Measurements from ENCODE around the gene LOXL3. TPM values are rescaled to one million over a fixed set of nuclear protein-coding genes. Genes with fewer than 3 reads are reported as not detected.
"Not testable (repeated sequence)": the region's sequence is repeated elsewhere in the genome, so short reads cannot be mapped to it uniquely, and the experiment has no call there.

The LOXL3 gene
- total and polyA plus RNA-seq, 8 donors: 0.35 to 7.5 (median 1.6) TPM

DNA sequence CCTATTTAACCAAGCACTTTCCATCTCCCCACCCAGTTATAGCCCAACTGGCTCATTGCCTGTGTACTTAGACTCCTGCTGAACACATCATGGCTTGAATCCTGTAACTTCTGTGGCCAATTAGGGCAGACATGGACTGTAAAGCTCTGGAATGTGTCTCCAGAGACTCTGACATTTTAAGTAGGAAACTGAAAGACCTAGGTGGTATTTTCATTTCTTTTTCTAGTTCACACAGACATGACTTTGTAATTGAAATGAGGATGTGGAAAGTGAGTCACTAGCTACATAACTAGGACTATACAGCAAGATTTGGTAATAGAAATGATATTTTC, 13.0 kb upstream of the LOXL3 start:
- Histone ChIP-seq H3K27me3 (no peaks in the 10 kb centered on the region), H3K4me1 (no peaks in the 10 kb centered on the region), H3K9me3 (no peaks in the 10 kb centered on the region), H3K4me3 (no peak overlapping the region), H3K36me3 (no peaks in the 10 kb centered on the region), H3K27ac (no peak overlapping the region)
- FAIRE-seq (no peak), ATAC-seq (peak in 2 of 4 donors; percentile 26 to 40), DNase-seq (no peak)
- TF ChIP-seq CTCF (IDR thresholded peaks at IDR 0.05): no peak
- intact Hi-C loops (cut with DNase I): no loop called here

- Histone ChIP-seq H3K27me3 (no peaks in the 10 kb centered on the region), H3K36me3 (no peaks in the 10 kb centered on the region), H3K4me3 (no peak overlapping the region), H3K27ac (no peak overlapping the region), H3K4me1 (no peaks in the 10 kb centered on the region), H3K9me3 (no peaks in the 10 kb centered on the region)
- intact Hi-C loops (cut with DNase I): no loop called here
- 61 to 78% methylated on average over 7 of the region's 7 CpGs for WGBS, 2 donors
- DNase-seq (no peak), FAIRE-seq (no peak), ATAC-seq (no peak)
- TF ChIP-seq CTCF (IDR thresholded peaks at IDR 0.05): no peak
Measured at GRCh38 chr2:74566076-74566753, 12.5 kb upstream of the LOXL3 start.

- Histone ChIP-seq H3K36me3 (no peaks in the 10 kb centered on the region), H3K4me3 (no peak overlapping the region), H3K27ac (no peak overlapping the region), H3K4me1 (no peaks in the 10 kb centered on the region), H3K9me3 (no peaks in the 10 kb centered on the region), H3K27me3 (no peaks in the 10 kb centered on the region)
- ATAC-seq (no peak), FAIRE-seq (no peak), DNase-seq (no peak)
- no peak for TF ChIP-seq CTCF (IDR thresholded peaks at IDR 0.05)
- 62 to 63% methylated on average over 5 of the region's 5 CpGs for WGBS, 2 donors
- intact Hi-C loops (cut with DNase I): no loop called here
Measured at GRCh38 chr2:74564222-74564621, 10.5 kb upstream of the LOXL3 start.

DNA sequence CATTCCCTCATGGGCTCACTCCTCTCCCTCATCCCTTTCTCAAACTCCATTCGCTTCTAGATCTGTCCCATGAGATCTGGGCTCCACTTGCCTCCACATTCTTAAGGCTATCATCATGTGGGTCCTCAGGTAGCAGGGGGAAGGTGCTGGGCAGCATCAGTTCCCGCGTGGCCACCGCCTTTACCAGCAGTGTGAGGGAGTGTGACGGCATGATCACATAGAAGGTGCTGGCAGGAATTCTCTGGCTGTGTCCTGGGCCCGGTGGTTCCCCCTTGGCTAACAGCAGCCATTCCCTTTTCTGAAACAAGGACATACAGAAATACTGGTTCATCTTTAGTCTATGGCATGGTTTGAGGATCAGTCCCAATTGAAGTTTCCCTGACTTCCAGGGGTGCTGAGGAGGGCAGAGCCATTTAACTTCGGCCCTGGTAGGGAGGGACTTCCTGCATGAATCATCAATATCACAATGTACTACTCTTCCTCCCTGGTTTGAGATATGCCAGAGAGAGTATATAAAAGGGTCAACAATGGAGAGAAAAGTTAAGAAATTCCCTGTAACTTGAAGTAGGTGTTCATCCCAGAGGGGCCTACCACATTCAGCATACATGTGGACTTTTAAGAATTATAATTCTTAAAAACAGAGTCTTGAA, 8.5 kb upstream of the LOXL3 start:
- DNase-seq: no peak
- no peak for TF ChIP-seq CTCF (IDR thresholded peaks at IDR 0.05)
- H3K27ac ChIP-seq: no peak overlapping the region
- intact Hi-C loops (cut with DNase I): no loop called here
- no peaks in the 10 kb centered on the region for H3K4me1 ChIP-seq
- H3K9me3 ChIP-seq: no peaks in the 10 kb centered on the region
- no peaks in the 10 kb centered on the region for H3K27me3 ChIP-seq
- WGBS, 2 donors: 65 to 78% methylated on average over 7 of the region's 7 CpGs
- ATAC-seq: no peak
- no peaks in the 10 kb centered on the region for H3K36me3 ChIP-seq
- H3K4me3 ChIP-seq: no peak overlapping the region
- no peak for FAIRE-seq

DNA sequence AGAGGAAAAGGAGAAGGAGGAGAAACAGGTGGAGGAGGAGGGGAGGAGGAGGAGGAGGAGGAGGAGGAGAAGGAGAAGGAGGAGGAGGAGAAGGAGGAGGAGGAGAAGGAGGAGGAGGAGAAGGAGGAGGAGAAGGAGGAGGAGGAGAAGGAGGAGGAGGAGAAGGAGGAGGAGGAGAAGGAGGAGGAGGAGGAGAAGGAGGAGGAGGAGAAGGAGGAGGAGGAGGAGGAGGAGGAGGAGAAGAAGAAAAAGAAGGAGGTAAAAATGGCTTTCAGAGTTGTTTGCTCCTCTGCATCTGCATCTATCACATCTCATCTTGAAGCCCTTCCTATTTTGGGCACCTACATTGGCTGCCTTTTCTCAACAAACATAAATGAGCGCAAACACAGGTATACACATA, 7.3 kb upstream of the LOXL3 start:
- H3K4me3 ChIP-seq; ATAC-seq; intact Hi-C loops (cut with DNase I); DNase-seq; H3K27me3 ChIP-seq; H3K27ac ChIP-seq; H3K36me3 ChIP-seq; FAIRE-seq; H3K9me3 ChIP-seq; H3K4me1 ChIP-seq: not testable (repeated sequence)
- WGBS, 2 donors: 85 to 100% methylated on average over 1 of the region's 1 CpG
